Sigmoid colon (tissue), 4 donors: Measurements from ENCODE around the gene PLBD1.

Experiments
- EP300 ChIP-seq, 4 donors: sonication (generic); formaldehyde crosslinking; IDR thresholded peaks; one replicate each; pipeline ENCODE4 v1.6.1; 2017; ENCODE audit warnings: antibody characterized with exemption in 4 of 4
- POLR2A ChIP-seq, 2 donors: fragments of 450-650 bp; IDR thresholded peaks; one replicate each; pipeline ENCODE4 v1.6.1; 2016; ENCODE audit warnings: antibody characterized with exemption in 2 of 2, mild to moderate bottlenecking in 2 of 2, moderate library complexity in 2 of 2
- POLR2AphosphoS5 ChIP-seq, 4 donors: sonication (generic); formaldehyde crosslinking; IDR thresholded peaks; one replicate each; pipeline ENCODE4 v1.6.1; 2017; ENCODE audit warnings: antibody characterized with exemption in 4 of 4
- TF ChIP-seq, protein P1 (sequence below), 4 experiments: fragments of 450-650 bp in 3 of 4; fragments of 200-600 bp in 1 of 4; IDR thresholded peaks; one replicate each; pipeline ENCODE4 v1.5.1; 2016 to 2019; ENCODE audit warnings: antibody characterized with exemption in 4 of 4, mild to moderate bottlenecking in 3 of 4, moderate library complexity in 2 of 4

GRCh38 chr12:14573118-14573517, 5.4 kb upstream of the PLBD1 start:
- TF ChIP-seq, protein P1, sequence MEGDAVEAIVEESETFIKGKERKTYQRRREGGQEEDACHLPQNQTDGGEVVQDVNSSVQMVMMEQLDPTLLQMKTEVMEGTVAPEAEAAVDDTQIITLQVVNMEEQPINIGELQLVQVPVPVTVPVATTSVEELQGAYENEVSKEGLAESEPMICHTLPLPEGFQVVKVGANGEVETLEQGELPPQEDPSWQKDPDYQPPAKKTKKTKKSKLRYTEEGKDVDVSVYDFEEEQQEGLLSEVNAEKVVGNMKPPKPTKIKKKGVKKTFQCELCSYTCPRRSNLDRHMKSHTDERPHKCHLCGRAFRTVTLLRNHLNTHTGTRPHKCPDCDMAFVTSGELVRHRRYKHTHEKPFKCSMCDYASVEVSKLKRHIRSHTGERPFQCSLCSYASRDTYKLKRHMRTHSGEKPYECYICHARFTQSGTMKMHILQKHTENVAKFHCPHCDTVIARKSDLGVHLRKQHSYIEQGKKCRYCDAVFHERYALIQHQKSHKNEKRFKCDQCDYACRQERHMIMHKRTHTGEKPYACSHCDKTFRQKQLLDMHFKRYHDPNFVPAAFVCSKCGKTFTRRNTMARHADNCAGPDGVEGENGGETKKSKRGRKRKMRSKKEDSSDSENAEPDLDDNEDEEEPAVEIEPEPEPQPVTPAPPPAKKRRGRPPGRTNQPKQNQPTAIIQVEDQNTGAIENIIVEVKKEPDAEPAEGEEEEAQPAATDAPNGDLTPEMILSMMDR (IDR thresholded peaks at IDR 0.05): no peak
- TF ChIP-seq POLR2A (IDR thresholded peaks at IDR 0.05) (no peak), EP300 (IDR thresholded peaks at IDR 0.05) (no peak), POLR2AphosphoS5 (IDR thresholded peaks at IDR 0.05) (no peak)
